ENCODE measurements around the gene DHDH.

DNA sequence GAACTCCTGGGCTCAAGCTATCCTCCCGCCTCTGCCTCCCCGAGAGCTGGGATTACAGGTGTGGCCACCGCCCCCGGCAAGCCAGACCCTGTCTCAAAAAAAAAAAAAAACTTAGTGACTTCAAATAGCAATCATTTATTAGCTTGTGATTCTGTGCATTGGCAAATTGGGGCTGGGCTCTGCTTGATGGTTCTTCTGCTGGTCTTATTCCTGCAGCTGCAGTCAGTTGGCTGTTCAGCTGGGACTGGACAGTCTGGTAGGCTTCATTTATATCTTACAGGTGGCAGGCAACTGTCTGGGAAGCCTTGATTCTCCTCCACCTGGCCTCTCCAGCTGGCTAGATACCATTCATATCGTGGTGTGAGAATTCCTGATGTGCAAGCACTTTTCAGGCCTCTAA lies 7.4 kb downstream of the DHDH start:
- TF ChIP-seq CTCF (conservative IDR thresholded peaks at IDR 0.05) = no peak
- TF ChIP-seq EZH2 (IDR thresholded peaks at IDR 0.05; ENCODE audit: low read depth) = no peak
